ENCODE data around the gene CSAD. TPM values are rescaled to one million over a fixed set of nuclear protein-coding genes. Genes with fewer than 3 reads are reported as not detected.
"Not testable (repeated sequence)": the region's sequence is repeated elsewhere in the genome, so short reads cannot be mapped to it uniquely, and the experiment has no call there.

Gene CSAD
- total RNA-seq, 2 experiments from 2014 or later, result 14.1 to 14.8 TPM

- CTCF ChIA-PET, result interaction anchor here (0.9 kb wide), 1 partner anchor 147 kb away, joined by 3 read pairs; no protein-coding TSS in a partner anchor
- POLR2A ChIA-PET, result no interaction called here
Observed at GRCh38 chr12:53174881-53175491, 5.7 kb downstream of the CSAD start.

GRCh38 chr12:53173085-53173715 is 7.5 kb downstream of the CSAD start:
- CTCF ChIA-PET, result interaction anchor here (0.6 to 1.2 kb wide), 7 partner anchors 10 to 245 kb away, joined by 3 to 5 read pairs (median 3); a partner anchor contains a TSS
- POLR2A ChIA-PET, result interaction anchor here (0.6 kb wide), 1 partner anchor 565 kb away, joined by 11 read pairs; no protein-coding TSS in a partner anchor

- CTCF ChIA-PET, result interaction anchor here (1.0 to 1.3 kb wide), 5 partner anchors 13 to 180 kb away, joined by 3 to 5 read pairs (median 3); a partner anchor contains a TSS
- POLR2A ChIA-PET, result no interaction called here
Observed at GRCh38 chr12:53172352-53172751, 8.4 kb downstream of the CSAD start.

- ChIA-PET POLR2A (no interaction called here), CTCF (interaction anchor here (1.0 to 1.3 kb wide), 3 partner anchors 13 to 173 kb away, joined by 3 to 5 read pairs (median 4); no protein-coding TSS in a partner anchor)
Observed at GRCh38 chr12:53171725-53172329, 8.9 kb downstream of the CSAD start.

- CTCF ChIA-PET, result interaction anchor here (1.3 kb wide), 1 partner anchor 11 kb away, joined by 5 read pairs; no protein-coding TSS in a partner anchor
- POLR2A ChIA-PET, result no interaction called here
Observed at GRCh38 chr12:53170876-53171724, 9.6 kb downstream of the CSAD start.

GRCh38 chr12:53170215-53170614 is 10.5 kb downstream of the CSAD start:
- CTCF ChIA-PET, result interaction anchor here (1.3 kb wide), 1 partner anchor 11 kb away, joined by 5 read pairs; no protein-coding TSS in a partner anchor
- POLR2A ChIA-PET, result no interaction called here

GRCh38 chr12:53169644-53170043 is 11.1 kb downstream of the CSAD start:
- ChIA-PET CTCF (no interaction called here), POLR2A (no interaction called here)

- ChIA-PET POLR2A (interaction anchor here (0.6 kb wide), 1 partner anchor 286 kb away, joined by 3 read pairs; no protein-coding TSS in a partner anchor), CTCF (no interaction called here)
Observed at GRCh38 chr12:53166837-53167236, 13.9 kb downstream of the CSAD start.

- CTCF ChIA-PET, POLR2A ChIA-PET: not testable (repeated sequence)
Observed at GRCh38 chr12:53163008-53163407, 17.7 kb downstream of the CSAD start.

- CTCF ChIA-PET, result interaction anchor here (0.6 to 3.5 kb wide), 10 partner anchors 9 to 160 kb away, joined by 3 to 26 read pairs (median 6); partner anchors contain the start of genes AAAS, PFDN5 and ZNF740
- POLR2A ChIA-PET, result no interaction called here
Observed at GRCh38 chr12:53161119-53161911, 19.4 kb downstream of the CSAD start.

GRCh38 chr12:53160673-53161072 is 20.1 kb downstream of the CSAD start:
- ChIA-PET POLR2A (interaction anchor here (1.4 kb wide), 1 partner anchor 161 kb away, joined by 3 read pairs; the partner anchor contains the start of gene AAAS), CTCF (interaction anchor here (0.7 to 3.5 kb wide), 22 partner anchors 10 to 161 kb away, joined by 3 to 26 read pairs (median 6); partner anchors contain the start of genes AAAS, ESPL1, MYG1 and PFDN5)

GRCh38 chr12:53160000-53160399 is 20.7 kb downstream of the CSAD start:
- ChIA-PET POLR2A (interaction anchor here (1.2 to 1.4 kb wide), 2 partner anchors 21 to 162 kb away, joined by 3 to 9 read pairs; partner anchors contain the start of genes AAAS, CSAD and ZNF740), CTCF (interaction anchor here (0.6 to 3.5 kb wide), 35 partner anchors 11 to 219 kb away, joined by 3 to 26 read pairs (median 5); partner anchors contain the start of genes AAAS, ESPL1, MYG1 and PFDN5)

GRCh38 chr12:53159195-53159839 is 21.4 kb downstream of the CSAD start:
- ChIA-PET CTCF (interaction anchor here (0.6 to 3.5 kb wide), 38 partner anchors 11 to 262 kb away, joined by 3 to 26 read pairs (median 5); partner anchors contain the start of genes AAAS, ESPL1, MYG1 and PFDN5), POLR2A (interaction anchor here (0.6 to 1.4 kb wide), 4 partner anchors 21 to 185 kb away, joined by 3 to 9 read pairs (median 3); partner anchors contain the start of genes AAAS, CSAD, ITGB7 and ZNF740)

GRCh38 chr12:53152390-53152789 is 28.3 kb downstream of the CSAD start:
- ChIA-PET CTCF (interaction anchor here (0.7 kb wide), 1 partner anchor 9 kb away, joined by 4 read pairs; no protein-coding TSS in a partner anchor), POLR2A (no interaction called here)

- POLR2A ChIA-PET, result no interaction called here
Observed at GRCh38 chr12:53151039-53151438, 29.7 kb downstream of the CSAD start.

GRCh38 chr12:53147653-53148052 is 33.1 kb downstream of the CSAD start:
- ChIA-PET POLR2A (no interaction called here), CTCF (interaction anchor here (0.7 kb wide), 2 partner anchors 97 to 150 kb away, joined by 3 read pairs; no protein-coding TSS in a partner anchor)

More at GRCh38 chr12:53151039-53151438, 29.7 kb downstream of the CSAD start:
- CTCF ChIA-PET, result no interaction called here

GRCh38 chr12:53147181-53147580 is 33.5 kb downstream of the CSAD start:
- ChIA-PET CTCF (no interaction called here), POLR2A (no interaction called here)

All from activated CD8-positive, alpha-beta memory T cell treated with anti-CD3 and anti-CD28 coated beads for 36 hours (primary cell).